GM19099 (cell line): Measurements from ENCODE around the gene HRAS.

ENCODE experiments used
- POLR2A ChIP-seq: IDR thresholded peaks from 3 replicates; pipeline ENCODE4 v1.6.1; 2011; ENCODE audit warnings: low read depth; ENCODE audit not compliant: insufficient read length; ENCODE audit errors: extremely low read depth

Gene HRAS

DNA sequence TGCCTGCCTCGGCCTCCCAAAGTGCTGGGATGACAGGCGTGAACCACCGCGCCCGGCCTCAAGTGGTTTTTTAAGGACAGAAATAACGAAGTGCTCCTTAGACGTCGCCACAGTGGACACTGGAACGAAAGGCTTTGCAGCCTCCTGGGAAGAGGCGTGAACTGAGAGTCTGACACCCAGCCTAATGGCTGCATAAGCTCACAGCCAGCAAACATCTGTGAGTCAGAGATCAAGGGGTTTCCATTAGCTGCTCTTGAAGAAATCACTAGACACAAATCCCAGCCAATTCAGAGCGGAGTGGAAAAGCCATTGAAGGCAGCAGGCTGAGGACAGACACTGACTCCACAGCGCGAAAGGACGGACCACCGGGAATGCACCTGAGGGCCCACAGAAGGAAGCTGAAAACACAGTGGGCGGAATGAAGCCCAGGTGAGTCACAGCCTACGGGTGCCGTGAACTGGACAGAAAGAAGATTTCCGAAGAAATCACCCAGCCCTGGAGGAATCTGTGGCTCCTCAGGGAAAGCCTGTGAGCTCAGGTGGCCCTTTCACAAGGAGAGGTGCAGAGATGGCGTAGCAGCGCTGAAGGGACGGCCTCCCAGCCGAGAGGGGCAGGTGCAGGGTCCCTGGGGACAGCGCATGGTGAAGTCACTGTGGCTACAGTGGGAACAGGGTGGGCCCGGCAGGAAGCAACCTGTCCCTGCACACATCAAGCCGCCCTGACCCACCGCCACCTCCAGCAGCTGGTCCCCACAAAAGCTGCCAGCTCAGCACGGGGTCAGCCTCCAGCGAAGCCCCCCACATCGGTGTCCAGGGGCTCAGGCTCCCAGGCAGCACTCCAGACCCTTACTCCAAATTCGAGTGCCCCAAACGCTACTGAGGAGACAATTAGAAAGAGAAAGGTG is 13.6 kb upstream of the HRAS start:
- no peak for TF ChIP-seq POLR2A

DNA sequence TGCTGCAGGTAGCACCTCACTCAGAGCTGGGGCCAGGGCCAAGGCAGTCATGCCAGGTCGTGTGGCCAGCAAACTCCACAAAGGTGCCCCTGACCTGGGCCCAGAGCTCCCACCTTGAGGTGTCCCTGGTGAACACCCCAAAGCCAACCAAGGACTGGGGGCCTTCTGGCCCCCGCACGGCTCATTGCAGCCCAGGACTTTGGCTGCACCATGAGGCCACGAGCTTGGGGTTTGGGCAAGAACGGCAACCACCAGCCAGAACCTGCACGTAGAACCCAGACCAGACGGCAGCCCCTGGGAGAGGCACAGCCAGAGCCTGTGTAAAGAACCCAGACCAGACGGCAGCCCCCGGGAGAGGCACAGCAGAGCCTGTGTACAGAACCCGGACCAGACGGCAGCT is 9.8 kb upstream of the HRAS start:
- TF ChIP-seq POLR2A = no peak

DNA sequence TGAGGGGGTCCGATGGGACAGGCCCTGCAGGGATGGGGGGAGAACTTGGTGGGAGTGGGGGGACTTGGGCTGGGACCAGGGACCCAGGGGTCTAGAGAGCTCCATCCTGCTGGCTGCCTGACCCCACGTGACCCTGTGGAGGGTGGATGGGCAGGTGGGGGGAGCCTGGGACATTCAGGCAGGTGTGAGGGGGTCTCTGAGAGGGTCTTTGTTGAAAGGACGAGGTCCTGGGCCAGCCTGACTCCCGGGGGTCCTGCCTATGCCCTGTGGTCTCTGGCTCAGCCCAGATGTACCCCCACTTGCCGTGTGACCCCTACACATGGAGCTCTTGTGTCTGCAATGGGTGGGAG is 9.4 kb upstream of the HRAS start:
- no peak for TF ChIP-seq POLR2A

DNA sequence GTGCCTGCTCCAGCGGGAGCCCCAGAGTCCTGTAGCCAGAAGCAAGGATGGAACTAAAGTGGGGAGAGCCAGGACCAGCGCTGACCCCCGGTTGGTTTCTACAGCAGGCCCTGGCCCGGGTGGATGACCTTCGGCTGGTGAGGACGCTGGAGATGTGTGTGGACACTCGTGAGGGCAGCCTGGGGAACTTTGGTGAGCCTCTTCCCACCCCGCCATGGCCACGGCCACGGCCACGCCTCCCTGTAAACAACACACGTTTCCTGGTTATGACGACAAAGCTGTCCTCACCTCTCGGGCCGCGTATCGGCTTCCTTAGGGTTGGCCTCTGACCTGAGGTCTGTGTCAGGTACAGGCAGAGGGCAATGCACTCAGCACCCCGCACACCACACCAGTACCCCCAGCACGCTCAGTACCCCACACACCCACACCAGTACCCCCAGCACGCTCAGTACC is 6.1 kb upstream of the HRAS start:
- no peak for TF ChIP-seq POLR2A

DNA sequence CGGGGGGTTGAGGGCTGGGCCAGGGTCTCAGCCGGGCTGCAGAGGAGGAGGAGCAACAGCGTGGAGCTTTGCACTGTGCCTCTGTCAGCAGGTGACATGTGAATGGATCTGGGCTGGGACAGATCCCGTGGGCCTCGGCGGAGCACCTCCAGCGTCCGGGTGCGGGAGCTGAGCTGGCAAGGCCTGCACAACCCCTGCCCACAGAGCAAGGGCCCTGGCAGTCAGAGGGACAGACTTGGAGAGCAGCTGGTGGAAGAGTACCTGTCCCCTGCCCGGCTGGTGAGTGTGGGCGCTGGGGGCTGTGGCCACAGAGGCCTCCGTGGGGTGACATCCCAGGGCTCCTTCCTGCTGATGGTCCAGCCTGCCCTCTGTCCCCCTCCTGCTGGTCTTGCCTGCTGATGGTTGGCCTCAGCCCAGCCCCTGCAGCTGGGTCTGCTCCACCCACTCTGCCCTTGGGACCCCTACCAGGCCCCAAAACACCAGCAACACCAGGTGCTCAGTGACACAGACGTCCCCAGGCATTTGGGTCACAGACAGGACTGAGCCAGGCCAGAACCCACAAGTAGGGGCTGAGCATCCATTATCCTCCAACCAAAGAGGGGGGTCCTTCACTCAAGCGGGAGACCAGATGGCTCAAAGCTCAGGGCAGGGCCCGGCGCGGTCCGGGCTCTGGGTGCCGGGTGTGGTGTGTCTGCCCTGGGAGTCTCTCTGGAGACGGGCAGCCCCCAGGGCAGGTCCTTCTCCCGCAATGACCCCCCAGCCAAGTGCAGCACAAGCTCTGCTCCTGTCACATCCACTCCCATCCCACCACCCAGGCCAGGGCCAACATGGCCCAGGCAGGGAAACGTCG is 5.4 kb upstream of the HRAS start:
- no peak for TF ChIP-seq POLR2A

DNA sequence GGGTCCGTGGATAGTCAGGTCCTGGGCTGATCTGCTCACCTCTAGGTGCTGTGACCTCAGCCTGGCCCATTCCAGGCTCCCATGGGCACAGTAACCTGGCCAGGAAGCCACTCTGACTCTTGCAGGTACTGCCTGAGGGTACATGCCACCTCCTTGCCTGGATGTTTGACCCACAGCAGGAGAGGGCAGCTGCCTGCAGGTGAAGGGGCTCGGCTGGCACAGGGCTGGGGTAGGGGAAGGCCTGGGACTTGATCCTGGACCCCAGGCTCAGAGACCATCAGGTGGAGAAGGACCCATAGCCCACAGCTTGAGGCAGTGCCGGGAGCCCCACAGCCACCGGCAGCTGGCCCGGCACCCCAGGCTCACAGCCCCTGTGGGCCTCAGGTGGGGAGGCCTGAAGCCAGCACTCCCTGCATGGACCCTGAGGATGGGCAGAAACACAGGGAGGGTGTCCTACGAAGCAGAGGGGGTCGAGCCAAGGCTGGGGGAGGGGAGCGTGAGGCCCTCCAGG is 4.7 kb upstream of the HRAS start:
- no peak for TF ChIP-seq POLR2A

DNA sequence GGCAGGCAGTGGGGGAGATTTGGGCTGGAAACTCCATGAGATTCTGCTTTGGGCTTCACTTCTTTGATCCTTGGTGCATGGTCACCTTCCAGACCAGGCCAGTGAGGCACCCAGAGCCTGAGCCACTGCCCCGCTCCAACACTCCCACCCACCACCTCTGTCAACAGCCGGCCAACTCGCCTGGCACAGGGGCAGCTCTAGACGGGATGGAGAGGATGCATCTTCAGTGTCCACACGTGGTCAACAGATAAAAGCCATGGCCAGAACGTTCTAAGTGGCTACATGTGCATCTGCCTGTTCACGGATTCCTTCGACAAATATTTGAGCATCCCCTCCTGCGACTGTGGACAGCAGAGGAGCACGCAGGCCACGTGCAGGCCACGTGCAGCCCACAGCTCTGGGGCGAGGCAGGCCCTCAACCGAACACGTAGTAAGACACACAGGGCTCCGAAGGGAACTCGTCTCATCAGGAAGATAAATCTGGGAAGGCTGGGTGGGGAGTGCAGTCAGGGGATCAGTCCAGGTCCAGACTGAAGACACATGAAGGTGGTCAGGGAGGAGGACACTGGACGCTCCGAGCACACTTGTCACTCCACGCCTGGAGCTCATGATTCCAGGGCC is 3.2 kb upstream of the HRAS start:
- TF ChIP-seq POLR2A = no peak

DNA sequence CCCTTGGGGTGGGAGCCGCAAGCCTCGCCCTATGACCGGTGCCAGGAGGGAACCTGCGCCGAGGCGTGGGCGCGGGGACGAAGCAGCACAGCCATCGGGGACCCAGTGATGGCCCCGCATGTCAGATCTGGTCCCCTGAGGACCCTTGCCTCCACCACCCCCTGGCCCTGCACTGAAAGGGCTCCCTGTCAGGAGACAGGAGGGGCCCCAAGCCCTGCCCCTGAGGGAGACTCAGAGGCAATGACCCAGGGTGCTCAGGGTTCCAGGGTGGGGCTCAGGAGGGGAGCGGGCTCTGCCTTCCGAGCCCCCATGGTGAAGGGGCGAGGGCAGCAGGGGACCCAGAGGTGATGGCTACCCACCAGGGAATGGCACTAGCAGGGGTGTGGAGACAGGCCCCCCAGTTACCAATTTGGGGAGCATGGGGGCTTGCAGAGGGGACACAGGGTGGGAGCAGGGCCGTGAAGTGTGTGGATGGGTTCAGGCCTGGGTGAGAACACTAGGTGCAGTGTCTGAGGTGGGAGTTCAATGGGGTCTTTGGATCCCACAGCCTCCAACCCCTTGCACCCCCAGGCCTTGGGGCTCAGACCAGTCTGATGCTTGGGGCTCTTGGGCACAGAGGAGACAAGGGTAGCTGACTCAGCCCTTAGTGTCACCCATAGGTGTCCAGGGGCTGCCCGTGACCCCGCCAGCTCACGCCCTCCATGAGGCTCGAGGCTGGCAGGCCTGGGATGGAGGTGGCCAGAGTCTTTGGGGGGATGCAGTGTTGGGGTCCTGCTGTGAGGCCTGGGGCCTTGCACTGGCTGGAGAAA is 2.5 kb upstream of the HRAS start:
- no peak for TF ChIP-seq POLR2A

DNA sequence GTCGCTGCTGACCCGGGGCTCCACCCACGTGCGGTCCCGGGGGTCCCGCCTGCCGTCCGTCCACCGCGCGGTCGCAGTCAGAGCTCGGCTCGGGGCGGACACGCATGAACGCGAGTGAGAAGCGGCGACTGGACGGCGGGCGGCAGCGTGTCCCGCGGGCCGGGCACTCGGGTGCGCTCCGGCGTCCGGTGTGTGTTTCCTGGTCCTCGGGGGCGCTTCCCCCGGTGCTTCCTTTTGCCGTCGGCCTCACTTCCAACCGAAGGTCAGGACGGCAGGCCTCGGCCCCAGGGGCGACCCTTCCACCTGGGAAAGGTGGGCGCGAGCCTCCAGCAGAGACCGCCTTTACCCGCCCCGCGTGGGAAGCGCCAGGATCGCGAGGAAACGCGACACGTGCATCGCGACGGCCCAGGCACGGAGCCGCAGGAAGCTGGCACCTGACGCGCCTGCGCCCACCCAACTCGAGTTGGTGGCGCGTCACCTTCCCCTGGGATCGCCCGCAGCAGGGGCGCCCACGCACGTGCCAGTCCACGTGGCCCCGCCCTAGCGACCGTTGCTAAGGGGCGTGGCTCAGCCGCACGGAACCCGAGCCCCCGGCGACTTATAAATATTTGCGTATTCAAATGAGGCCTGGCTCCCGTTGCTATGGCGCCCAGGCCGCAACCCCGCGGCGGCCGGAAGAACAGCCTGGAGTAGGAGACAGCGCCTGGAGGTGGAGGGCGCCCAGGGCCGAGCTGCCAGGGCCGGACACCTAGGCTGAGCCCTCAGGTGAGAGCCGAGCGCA is 1.7 kb upstream of the HRAS start, which contains the start of gene LRRC56:
Gene LRRC56, plus strand, starts transcription at position 687 of the 781 bp plus-strand sequence. CDS start 3,158 bp downstream, outside the sequence.
- peak; percentile 60 for TF ChIP-seq POLR2A

DNA sequence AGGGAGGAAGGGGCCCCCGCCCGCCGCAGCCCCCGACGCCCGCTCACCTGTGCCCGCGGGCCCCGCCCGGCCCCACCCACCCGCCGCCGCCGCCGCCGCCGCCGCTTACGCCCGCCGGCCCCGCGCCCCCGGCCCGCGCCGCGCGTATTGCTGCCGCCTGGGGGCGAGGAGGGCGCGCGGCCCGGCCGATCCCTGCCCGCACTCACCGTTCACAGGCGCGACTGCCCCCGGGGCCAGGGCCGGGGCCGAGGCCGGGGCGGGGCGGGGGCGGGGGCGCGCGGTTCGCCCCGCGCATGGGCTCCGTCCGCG is 212 bp downstream of the HRAS start:
- TF ChIP-seq POLR2A = no peak

DNA sequence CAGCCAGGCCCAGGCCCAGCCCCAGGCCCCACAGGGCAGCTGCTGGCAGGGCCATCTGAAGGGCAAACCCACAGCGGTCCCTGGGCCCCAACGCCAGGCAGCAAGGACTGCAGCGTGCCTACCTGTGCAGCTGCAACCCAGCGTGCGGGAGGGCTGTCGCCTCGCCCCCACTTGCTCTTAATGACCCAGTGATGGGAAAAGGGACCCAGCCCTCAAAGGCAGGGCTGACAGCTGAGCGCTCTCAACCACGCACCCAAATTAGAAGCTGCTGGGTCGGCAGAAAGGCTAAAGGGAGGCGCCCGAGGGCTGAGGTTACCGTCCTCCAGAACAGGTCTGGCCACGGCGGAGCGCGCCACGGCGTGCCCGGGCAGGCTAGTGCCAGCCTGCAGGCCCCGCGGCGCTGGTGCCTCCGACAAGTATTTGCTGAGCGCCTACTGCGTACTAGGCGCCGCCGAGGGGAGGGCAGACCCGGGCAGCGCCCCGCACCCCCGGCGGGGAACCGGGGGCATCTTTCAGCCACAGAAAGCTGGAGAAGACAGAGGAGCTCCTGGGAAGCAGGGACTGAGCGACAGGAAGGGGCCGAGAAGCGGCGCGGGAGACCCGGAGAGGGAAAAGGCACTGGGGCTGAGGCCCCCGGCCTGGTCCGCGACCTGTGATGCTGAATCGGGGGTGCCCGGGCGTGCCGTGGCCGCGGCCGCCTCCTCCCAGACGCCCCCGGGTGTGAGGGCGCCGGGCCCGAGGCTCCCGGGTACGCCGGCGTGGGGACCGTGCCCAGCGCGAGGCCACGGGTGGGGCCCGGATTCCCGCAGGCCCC is 773 bp downstream of the HRAS start:
- TF ChIP-seq POLR2A = no peak

DNA sequence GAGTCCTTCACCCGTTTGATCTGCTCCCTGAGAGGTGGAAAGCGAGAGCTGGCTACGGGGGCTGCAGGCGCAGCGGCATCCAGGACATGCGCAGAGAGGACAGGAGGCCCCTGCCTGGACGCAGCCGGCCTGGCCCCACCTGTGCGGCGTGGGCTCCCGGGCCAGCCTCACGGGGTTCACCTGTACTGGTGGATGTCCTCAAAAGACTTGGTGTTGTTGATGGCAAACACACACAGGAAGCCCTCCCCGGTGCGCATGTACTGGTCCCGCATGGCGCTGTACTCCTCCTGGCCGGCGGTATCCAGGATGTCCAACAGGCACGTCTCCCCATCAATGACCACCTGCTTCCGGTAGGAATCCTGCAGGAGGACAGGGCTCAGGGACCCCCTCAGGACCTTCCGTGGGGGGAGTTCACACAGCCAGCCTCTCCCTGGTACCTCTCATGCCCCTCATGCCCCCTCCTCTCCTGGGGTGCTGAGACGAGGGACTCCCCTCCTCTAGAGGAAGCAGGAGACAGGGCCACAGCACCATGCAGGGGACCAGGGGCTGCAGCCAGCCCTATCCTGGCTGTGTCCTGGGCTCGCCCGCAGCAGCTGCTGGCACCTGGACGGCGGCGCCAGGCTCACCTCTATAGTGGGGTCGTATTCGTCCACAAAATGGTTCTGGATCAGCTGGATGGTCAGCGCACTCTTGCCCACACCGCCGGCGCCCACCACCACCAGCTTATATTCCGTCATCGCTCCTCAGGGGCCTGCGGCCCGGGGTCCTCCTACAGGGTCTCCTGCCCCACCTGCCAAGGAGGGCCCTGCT is 1.6 kb downstream of the HRAS start:
- TF ChIP-seq POLR2A = no peak
